Glutamatergic neuron (in vitro differentiated cells): ENCODE measurements around the gene TIMM8A. TPM values are rescaled to one million over a fixed set of nuclear protein-coding genes. Genes with fewer than 3 reads are reported as not detected.

Experiments
- DNase-seq: peaks from one replicate; pipeline ENCODE4 v3.0.0; 2022
- H3K27ac Mint-ChIP-seq: one replicate; pipeline ENCODE4 v1.8.0; 2020; ENCODE audit warnings: mild to moderate bottlenecking, mixed read lengths, inconsistent platforms; ENCODE audit not compliant: unreplicated experiment
- H3K27me3 Mint-ChIP-seq: one replicate; pipeline ENCODE4 v1.8.0; 2020; ENCODE audit warnings: mild to moderate bottlenecking, moderate library complexity, mixed read lengths, inconsistent platforms; ENCODE audit not compliant: unreplicated experiment
- H3K36me3 Mint-ChIP-seq: one replicate; pipeline ENCODE4 v1.8.0; 2020; ENCODE audit warnings: mild to moderate bottlenecking, mixed read lengths, inconsistent platforms; ENCODE audit not compliant: unreplicated experiment
- H3K4me1 Mint-ChIP-seq: one replicate; pipeline ENCODE4 v1.8.0; 2020; ENCODE audit warnings: mild to moderate bottlenecking, low read depth, mixed read lengths, inconsistent platforms; ENCODE audit not compliant: unreplicated experiment
- H3K4me3 Mint-ChIP-seq: one replicate; pipeline ENCODE4 v1.8.0; 2020; ENCODE audit warnings: mild to moderate bottlenecking, mixed read lengths, inconsistent platforms; ENCODE audit not compliant: unreplicated experiment
- H3K9me3 Mint-ChIP-seq: one replicate; pipeline ENCODE4 v1.8.0; 2020; ENCODE audit warnings: mild to moderate bottlenecking, moderate library complexity, mixed read lengths, inconsistent platforms; ENCODE audit not compliant: unreplicated experiment
- CTCF ChIP-seq: fragments of 200-600 bp; sonication (generic); IDR thresholded peaks from one replicate; pipeline ENCODE4 v1.5.0; 2021; ENCODE audit not compliant: partially characterized antibody, unreplicated experiment
- total RNA-seq: library from RNA; stranded (reverse); fragmentation: NEBNext Ultra II Directional; extraction: Animal tissue kit (Norgen Biotek cat#: 25700); gene quantifications from one replicate; pipeline ENCODE4 v1.2.1, GENCODE V29; 2021; ENCODE audit not compliant: unreplicated experiment

TIMM8A gene
- total RNA-seq, 1 donor from 2014 or later, result 13.0 TPM

- no peak for DNase-seq
- H3K36me3 Mint-ChIP-seq, result no peaks in the 10 kb centered on the region
- TF ChIP-seq CTCF, result no peak
- no peak overlapping the region for H3K4me3 Mint-ChIP-seq
- peaks cover 1% of the 10 kb centered on the region for H3K4me1 Mint-ChIP-seq
- H3K9me3 Mint-ChIP-seq, result peaks cover 2% of the 10 kb centered on the region
- H3K27ac Mint-ChIP-seq, result no peak overlapping the region
- H3K27me3 Mint-ChIP-seq, result peaks cover 2% of the 10 kb centered on the region
These were observed 45.2 kb upstream of the TIMM8A start for GRCh38 chrX:101393530-101394305.

GRCh38 chrX:101391831-101392230 lies 43.3 kb upstream of the TIMM8A start:
- Mint-ChIP-seq H3K27ac (peak overlapping the region; percentile 93), H3K27me3 (peaks cover 2% of the 10 kb centered on the region), H3K4me1 (peaks cover 1% of the 10 kb centered on the region), H3K4me3 (peak overlapping the region; percentile 94), H3K36me3 (no peaks in the 10 kb centered on the region), H3K9me3 (peaks cover 2% of the 10 kb centered on the region)
- TF ChIP-seq CTCF, result no peak
- no peak for DNase-seq

GRCh38 chrX:101390664-101391525 lies 42.4 kb upstream of the TIMM8A start, which contains the start of gene RPL36A:
RPL36A (plus strand) TSS chrX:101391011; CDS start chrX:101391044, 33 bp downstream.
- Mint-ChIP-seq H3K27ac (peak within 1 kb of the TSS; percentile 93), H3K36me3 (no peaks in the 10 kb centered on the region), H3K4me3 (peak within 1 kb of the TSS; percentile 94), H3K9me3 (peaks cover 2% of the 10 kb centered on the region), H3K27me3 (peaks cover 4% of the 10 kb centered on the region), H3K4me1 (peaks cover 1% of the 10 kb centered on the region)
- peak; percentile 84 for DNase-seq
- peak; percentile 23 for TF ChIP-seq CTCF

GRCh38 chrX:101388604-101389003 lies 40.1 kb upstream of the TIMM8A start:
- Mint-ChIP-seq H3K9me3 (peaks cover 2% of the 10 kb centered on the region), H3K4me1 (peaks cover 1% of the 10 kb centered on the region), H3K36me3 (no peaks in the 10 kb centered on the region), H3K27me3 (peaks cover 4% of the 10 kb centered on the region), H3K27ac (no peak overlapping the region), H3K4me3 (no peak overlapping the region)
- no peak for TF ChIP-seq CTCF
- no peak for DNase-seq
